HepG2 (cell line): ENCODE measurements around the gene RPS14. TPM values are rescaled to one million over a fixed set of nuclear protein-coding genes. Genes with fewer than 3 reads are reported as not detected.

Experiments used
- ATF7-NPFF ChIP-seq: sonication (generic); formaldehyde crosslinking; IDR thresholded peaks from 2 replicates; pipeline ENCODE4 v1.8.1; 2023; ENCODE audit warnings: mild to moderate bottlenecking, low read depth, missing genetic modification reagents, moderate library complexity
- IRX3 ChIP-seq: sonication (generic); formaldehyde crosslinking; IDR thresholded peaks from 2 replicates; pipeline ENCODE4 v1.8.1; 2023; ENCODE audit warnings: mild to moderate bottlenecking, low read depth, missing genetic modification reagents, borderline replicate concordance
- KLF12 ChIP-seq: sonication (generic); formaldehyde crosslinking; IDR thresholded peaks from 2 replicates; pipeline ENCODE4 v1.4.0; 2020; ENCODE audit warnings: missing genetic modification reagents, borderline replicate concordance
- MBD4 ChIP-seq: IDR thresholded peaks from 2 replicates; pipeline ENCODE4 v1.6.1; 2012; ENCODE audit warnings: low read length, inconsistent platforms, borderline replicate concordance
- MED8 ChIP-seq: sonication (generic); formaldehyde crosslinking; IDR thresholded peaks from 2 replicates; pipeline ENCODE4 v1.8.1; 2023; ENCODE audit warnings: mild to moderate bottlenecking, missing genetic modification reagents; ENCODE audit not compliant: insufficient replicate concordance
- MLXIP ChIP-seq: sonication (generic); formaldehyde crosslinking; IDR thresholded peaks from 2 replicates; pipeline ENCODE4 v1.9.0; 2021; ENCODE audit warnings: missing genetic modification reagents, borderline replicate concordance
- MTF1 ChIP-seq: sonication (generic); formaldehyde crosslinking; IDR thresholded peaks from 2 replicates; pipeline ENCODE4 v1.5.0; 2020; ENCODE audit warnings: missing genetic modification reagents
- MYC ChIP-seq: sonication (generic); formaldehyde crosslinking; IDR thresholded peaks from 2 replicates; pipeline ENCODE4 v1.9.0; 2021; ENCODE audit warnings: missing genetic modification reagents, borderline replicate concordance
- PAX8 ChIP-seq: sonication (generic); formaldehyde crosslinking; IDR thresholded peaks from 2 replicates; pipeline ENCODE4 v1.8.0; 2022; ENCODE audit warnings: mild to moderate bottlenecking, missing genetic modification reagents, borderline replicate concordance
- RBAK ChIP-seq: sonication (generic); formaldehyde crosslinking; IDR thresholded peaks from 2 replicates; pipeline ENCODE4 v1.5.1; 2020; ENCODE audit warnings: mild to moderate bottlenecking, missing genetic modification reagents
- RNF2 ChIP-seq: fragments of 450-650 bp; conservative IDR thresholded peaks from 2 replicates; pipeline ENCODE4 v1.6.1; 2016; ENCODE audit warnings: low read depth
- SRSF4 ChIP-seq: fragments of 200-400 bp; formaldehyde crosslinking; IDR thresholded peaks from one replicate; pipeline ENCODE4 v1.6.1; 2018; ENCODE audit warnings: mild to moderate bottlenecking, low read depth, low read length, moderate library complexity; ENCODE audit not compliant: poor library complexity, severe bottlenecking
- U2AF2 ChIP-seq: fragments of 200-400 bp; formaldehyde crosslinking; IDR thresholded peaks from 2 replicates; pipeline ENCODE4 v1.6.1; 2017; ENCODE audit warnings: low read depth, mild to moderate bottlenecking, low read length
- YEATS2 ChIP-seq: sonication (generic); formaldehyde crosslinking; IDR thresholded peaks from 2 replicates; pipeline ENCODE4 v1.4.0; 2020; ENCODE audit warnings: missing genetic modification reagents, borderline replicate concordance
- YY1 ChIP-seq: IDR thresholded peaks from 2 replicates; pipeline ENCODE4 v1.6.1; 2011; ENCODE audit warnings: low read length, low read depth, moderate library complexity, mild to moderate bottlenecking; ENCODE audit not compliant: insufficient read depth, insufficient replicate concordance
- ZFP36L2 ChIP-seq: sonication (generic); formaldehyde crosslinking; IDR thresholded peaks from 2 replicates; pipeline ENCODE4 v1.4.0; 2020; ENCODE audit warnings: missing genetic modification reagents
- ZMYM4 ChIP-seq: sonication (generic); formaldehyde crosslinking; IDR thresholded peaks from 2 replicates; pipeline ENCODE4 v1.8.1; 2023; ENCODE audit warnings: mild to moderate bottlenecking, missing genetic modification reagents
- ZNF557 ChIP-seq: sonication (generic); formaldehyde crosslinking; IDR thresholded peaks from 2 replicates; pipeline ENCODE4 v1.4.0; 2020; ENCODE audit warnings: missing genetic modification reagents
- ZNF704 ChIP-seq: sonication (generic); formaldehyde crosslinking; IDR thresholded peaks from 2 replicates; pipeline ENCODE4 v1.8.1; 2023; ENCODE audit warnings: mild to moderate bottlenecking, inconsistent platforms, moderate library complexity, missing genetic modification reagents, borderline replicate concordance
- ZNF709 ChIP-seq: sonication (generic); formaldehyde crosslinking; IDR thresholded peaks from 2 replicates; pipeline ENCODE4 v1.5.0; 2020; ENCODE audit warnings: mild to moderate bottlenecking, missing genetic modification reagents
- ZNF720 ChIP-seq: sonication (generic); formaldehyde crosslinking; IDR thresholded peaks from 2 replicates; pipeline ENCODE4 v1.4.0; 2020; ENCODE audit warnings: missing genetic modification reagents
- polyA plus RNA-seq, 8 experiments: library from polyadenylated mRNA; depleted of rRNA in 3 of 8; stranded (reverse) in 7 of 8; unstranded in 1 of 8; fragments of >200 nt; fragmentation: Illumina TruSeq in 4 of 8; extraction: Trizol in 4 of 8; gene quantifications; 2 replicates each; pipeline versions ENCODE4 v1.2.1 to v1.2.3, GENCODE V29; 2011 to 2016; ENCODE audit warnings: low read depth in 4 of 8, missing spikeins in 1 of 8, mixed read lengths in 1 of 8; ENCODE audit not compliant: insufficient read depth in 1 of 8
- total RNA-seq, 5 experiments: library from RNA; depleted of rRNA; stranded (reverse); fragments of >200 nt; fragmentation: Illumina TruSeq; extraction: Trizol; gene quantifications; 2 replicates each; pipeline ENCODE4 v1.2.3, GENCODE V29; 2016; ENCODE audit warnings: low read depth in 1 of 5
- TF ChIP-seq, protein P1 (sequence below): sonication (generic); formaldehyde crosslinking; IDR thresholded peaks from 2 replicates; pipeline ENCODE4 v1.9.0; 2022; ENCODE audit warnings: low read depth, missing genetic modification reagents

Gene RPS14
- total and polyA plus RNA-seq, 2 of the 13 experiments (the other 11 are each of a cell fraction or from before 2014, with no cell fraction given) = 2,116 to 3,295 TPM

- 0 out of 2 replicates have a peak, but pooled peaks have one; percentile 68 for TF ChIP-seq MLXIP (CRISPR knock-in tag)
- TF ChIP-seq U2AF2 = no peak
- TF ChIP-seq YEATS2 (CRISPR knock-in tag) = peak; percentile 99
- TF ChIP-seq ZNF720 (CRISPR knock-in tag) = no peak
- TF ChIP-seq ZMYM4 = peak; percentile 97
- no peak for TF ChIP-seq ZNF557
- TF ChIP-seq KLF12 (CRISPR knock-in tag) = peak; percentile 94; the same call in 1 of the 2 replicates
- TF ChIP-seq ZFP36L2 (CRISPR knock-in tag) = 0 out of 2 replicates have a peak, but pooled peaks have one; percentile 75
- peak; percentile 52; the same call in 1 of the 2 replicates for TF ChIP-seq IRX3 (CRISPR knock-in tag)
- TF ChIP-seq SRSF4 = no peak
- TF ChIP-seq YY1 = peak; percentile 95
- TF ChIP-seq ZNF704 (CRISPR knock-in tag) = peak; percentile 93
- TF ChIP-seq MED8 = peak; percentile 91
- peak; percentile 71; the same call in 1 of the 2 replicates for TF ChIP-seq ATF7-NPFF (CRISPR knock-in tag)
- TF ChIP-seq ZNF709 (CRISPR knock-in tag) = peak; percentile 45
- TF ChIP-seq MYC (CRISPR knock-in tag) = peak; percentile 98
- 0 out of 2 replicates have a peak, but pooled peaks have one; percentile 57 for TF ChIP-seq RNF2
- no peak for TF ChIP-seq RBAK (CRISPR knock-in tag)
- TF ChIP-seq, protein P1, sequence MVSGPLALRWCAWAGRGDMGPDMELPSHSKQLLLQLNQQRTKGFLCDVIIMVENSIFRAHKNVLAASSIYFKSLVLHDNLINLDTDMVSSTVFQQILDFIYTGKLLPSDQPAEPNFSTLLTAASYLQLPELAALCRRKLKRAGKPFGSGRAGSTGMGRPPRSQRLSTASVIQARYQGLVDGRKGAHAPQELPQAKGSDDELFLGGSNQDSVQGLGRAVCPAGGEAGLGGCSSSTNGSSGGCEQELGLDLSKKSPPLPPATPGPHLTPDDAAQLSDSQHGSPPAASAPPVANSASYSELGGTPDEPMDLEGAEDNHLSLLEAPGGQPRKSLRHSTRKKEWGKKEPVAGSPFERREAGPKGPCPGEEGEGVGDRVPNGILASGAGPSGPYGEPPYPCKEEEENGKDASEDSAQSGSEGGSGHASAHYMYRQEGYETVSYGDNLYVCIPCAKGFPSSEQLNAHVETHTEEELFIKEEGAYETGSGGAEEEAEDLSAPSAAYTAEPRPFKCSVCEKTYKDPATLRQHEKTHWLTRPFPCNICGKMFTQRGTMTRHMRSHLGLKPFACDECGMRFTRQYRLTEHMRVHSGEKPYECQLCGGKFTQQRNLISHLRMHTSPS = no peak
- no peak for TF ChIP-seq PAX8 (CRISPR knock-in tag)
- TF ChIP-seq MTF1 = 0 out of 2 replicates have a peak, but pooled peaks have one; percentile 74
- TF ChIP-seq MBD4 = no peak
Measured at GRCh38 chr5:150449517-150450339, at the start of gene RPS14 (continued).
